Measurements from ENCODE around the gene ADAMTS12.

DNA sequence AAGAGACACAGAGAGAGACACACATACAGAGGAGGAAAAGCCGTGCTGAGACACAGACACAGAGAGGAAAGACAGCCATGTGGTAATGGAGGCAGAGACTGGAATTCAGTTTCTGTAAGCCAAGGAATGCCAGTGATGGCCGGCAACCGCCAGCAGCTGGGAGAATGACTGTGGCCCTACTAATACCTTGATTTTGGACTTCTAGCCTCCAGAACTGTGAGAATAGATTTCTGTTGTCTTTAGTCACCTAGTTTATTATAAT is 360.8 kb downstream of the ADAMTS12 start:
- TF ChIP-seq, protein P1, sequence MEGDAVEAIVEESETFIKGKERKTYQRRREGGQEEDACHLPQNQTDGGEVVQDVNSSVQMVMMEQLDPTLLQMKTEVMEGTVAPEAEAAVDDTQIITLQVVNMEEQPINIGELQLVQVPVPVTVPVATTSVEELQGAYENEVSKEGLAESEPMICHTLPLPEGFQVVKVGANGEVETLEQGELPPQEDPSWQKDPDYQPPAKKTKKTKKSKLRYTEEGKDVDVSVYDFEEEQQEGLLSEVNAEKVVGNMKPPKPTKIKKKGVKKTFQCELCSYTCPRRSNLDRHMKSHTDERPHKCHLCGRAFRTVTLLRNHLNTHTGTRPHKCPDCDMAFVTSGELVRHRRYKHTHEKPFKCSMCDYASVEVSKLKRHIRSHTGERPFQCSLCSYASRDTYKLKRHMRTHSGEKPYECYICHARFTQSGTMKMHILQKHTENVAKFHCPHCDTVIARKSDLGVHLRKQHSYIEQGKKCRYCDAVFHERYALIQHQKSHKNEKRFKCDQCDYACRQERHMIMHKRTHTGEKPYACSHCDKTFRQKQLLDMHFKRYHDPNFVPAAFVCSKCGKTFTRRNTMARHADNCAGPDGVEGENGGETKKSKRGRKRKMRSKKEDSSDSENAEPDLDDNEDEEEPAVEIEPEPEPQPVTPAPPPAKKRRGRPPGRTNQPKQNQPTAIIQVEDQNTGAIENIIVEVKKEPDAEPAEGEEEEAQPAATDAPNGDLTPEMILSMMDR (IDR thresholded peaks at IDR 0.05), result no peak
- TF ChIP-seq POLR2A (IDR thresholded peaks at IDR 0.05), result no peak
